ENCODE results near the gene HBS1L. TPM values are rescaled to one million over a fixed set of nuclear protein-coding genes. Genes with fewer than 3 reads are reported as not detected.

The HBS1L gene
- total and polyA plus RNA-seq, 9 of the 15 experiments (the other 6 are each of a cell fraction or from before 2014, with no cell fraction given), result 101 to 199 (median 145) TPM

- WGBS (ENCODE audit: insufficient coverage, low coverage, missing lambda C conversion rate), result 87% methylated on average over 4 of the region's 4 CpGs
- Histone ChIP-seq H3K9ac (ENCODE audit: insufficient read depth in 1 of 2, low read depth in 2 of 2, low read length in 2 of 2) (no peak overlapping the region), H3K27me3 (ENCODE audit: control insufficient read depth in 2 of 2, insufficient read depth in 2 of 2, low read length in 2 of 2) (no peaks in the 10 kb centered on the region), H3K79me2 (ENCODE audit: control insufficient read depth, insufficient read depth, low read length) (peaks cover 63% of the 10 kb centered on the region), H3K4me1 (replicated peaks in 1 of 2; ENCODE audit: control insufficient read depth in 2 of 2, insufficient read depth in 2 of 2, low read length in 2 of 2) (no peaks in the 10 kb centered on the region), H3K9me3 (replicated peaks; ENCODE audit: control insufficient read depth, insufficient read depth, low read depth, low read length) (no peaks in the 10 kb centered on the region), H3K4me2 (ENCODE audit: insufficient read depth, low read length) (no peak overlapping the region), H2AFZ (ENCODE audit: low read depth, low read length) (no peak overlapping the region), H4K20me1 (replicated peaks; ENCODE audit: control insufficient read depth, insufficient read depth, low read length) (no peaks in the 10 kb centered on the region), H3K27ac (ENCODE audit: extremely low read depth, low read depth, low read length) (no peak overlapping the region), H3K36me3 (ENCODE audit: control insufficient read depth, insufficient read depth, low read length) (peaks cover 79% of the 10 kb centered on the region), H3K4me3 (no peak overlapping the region), H3K9me1 (ENCODE audit: control insufficient read depth, insufficient read depth, low read length) (no peaks in the 10 kb centered on the region)
- intact Hi-C loops (cut with micrococcal nuclease) (no loop called here), in situ Hi-C loops (cut with MboI) (no loop called here)
- no peak for ATAC-seq
- TF ChIP-seq NR4A1 (CRISPR knock-in tag; IDR thresholded peaks at IDR 0.05) (no peak), NR4A1 (tag; IDR thresholded peaks at IDR 0.05) (no peak), ZNF212 (CRISPR knock-in tag; IDR thresholded peaks at IDR 0.05) (no peak), ZNF431 (CRISPR knock-in tag; IDR thresholded peaks at IDR 0.05) (no peak), ZNF134 (CRISPR knock-in tag; conservative IDR thresholded peaks at IDR 0.05) (no peak), ZNF609 (CRISPR knock-in tag; IDR thresholded peaks at IDR 0.05; ENCODE audit: borderline replicate concordance) (no peak), SETDB1 (IDR thresholded peaks at IDR 0.05; ENCODE audit: low read length) (no peak), ERF (CRISPR knock-in tag; IDR thresholded peaks at IDR 0.05) (no peak), TAF1 (IDR thresholded peaks at IDR 0.05; ENCODE audit: control insufficient read depth, extremely low read depth, insufficient read depth, low read length, severe bottlenecking) (no peak)
- BruUV-seq (replicated peaks), result no TSS peak
- CTCF ChIA-PET (ENCODE audit: low intra/inter-chr PET ratio), result no interaction called here
- no peak for DNase-seq (ENCODE audit: extremely low read depth in 1 of 4, low spot score in 3 of 4)
- no peak for FAIRE-seq
- POLR2A ChIA-PET, result interaction anchor here (1.3 to 3.4 kb wide), 2 partner anchors 14 to 223 kb away, joined by 3 to 12 read pairs; no protein-coding TSS in a partner anchor
Measured at GRCh38 chr6:135037541-135037940, 17.1 kb downstream of the HBS1L start.
